ENCODE measurements around the gene CNTNAP2.

The CNTNAP2 gene

DNA sequence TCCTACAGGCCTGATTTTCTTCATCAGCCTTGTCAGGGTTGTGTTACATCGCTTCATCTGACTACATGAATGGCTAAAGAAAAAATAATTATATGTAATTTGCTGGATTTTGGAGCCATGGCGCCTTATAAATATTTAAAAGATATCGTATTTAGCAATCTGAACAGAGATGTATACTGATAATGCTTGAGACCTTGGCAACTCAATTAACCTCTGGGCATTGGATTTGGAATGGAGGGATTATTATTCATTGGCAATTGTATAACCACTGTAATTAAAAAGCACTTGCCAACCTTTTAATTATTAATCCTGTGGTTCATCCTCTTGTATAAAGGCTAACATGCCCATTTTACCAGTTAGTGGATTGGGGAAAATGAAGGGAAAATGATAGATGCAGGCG is 745.1 kb downstream of the CNTNAP2 start:
- Histone ChIP-seq H3K9me3 (ENCODE audit: control insufficient read depth, low read length) (no peaks in the 10 kb centered on the region), H3K27me3 (replicated peaks; ENCODE audit: control insufficient read depth, insufficient read depth, low read length, poor library complexity, severe bottlenecking) (no peaks in the 10 kb centered on the region), H3K4me3 (ENCODE audit: insufficient read depth, low read depth, low read length, poor library complexity, severe bottlenecking) (no peak overlapping the region), H3K36me3 (ENCODE audit: control insufficient read depth, insufficient read depth, low read length) (no peaks in the 10 kb centered on the region), H3K4me1 (ENCODE audit: control insufficient read depth, insufficient read depth, low read length, poor library complexity, severe bottlenecking) (no peaks in the 10 kb centered on the region), H3K27ac (ENCODE audit: insufficient read depth, low read length, poor library complexity, severe bottlenecking) (no peak overlapping the region)
- DNase-seq: no peak

GRCh38 chr7:146862415-146862814 is 745.8 kb downstream of the CNTNAP2 start:
- no peak overlapping the region for H3K27ac ChIP-seq (ENCODE audit: insufficient read depth, low read length, poor library complexity, severe bottlenecking)
- H3K4me1 ChIP-seq (ENCODE audit: control insufficient read depth, insufficient read depth, low read length, poor library complexity, severe bottlenecking): no peaks in the 10 kb centered on the region
- no peaks in the 10 kb centered on the region for H3K36me3 ChIP-seq (ENCODE audit: control insufficient read depth, insufficient read depth, low read length)
- H3K4me3 ChIP-seq (ENCODE audit: insufficient read depth, low read depth, low read length, poor library complexity, severe bottlenecking): no peak overlapping the region
- H3K27me3 ChIP-seq (replicated peaks; ENCODE audit: control insufficient read depth, insufficient read depth, low read length, poor library complexity, severe bottlenecking): no peaks in the 10 kb centered on the region
- no peak for DNase-seq
- H3K9me3 ChIP-seq (ENCODE audit: control insufficient read depth, low read length): no peaks in the 10 kb centered on the region

- no peak overlapping the region for H3K4me3 ChIP-seq (ENCODE audit: insufficient read depth, low read depth, low read length, poor library complexity, severe bottlenecking)
- H3K27me3 ChIP-seq (replicated peaks; ENCODE audit: control insufficient read depth, insufficient read depth, low read length, poor library complexity, severe bottlenecking): no peaks in the 10 kb centered on the region
- no peaks in the 10 kb centered on the region for H3K36me3 ChIP-seq (ENCODE audit: control insufficient read depth, insufficient read depth, low read length)
- no peaks in the 10 kb centered on the region for H3K4me1 ChIP-seq (ENCODE audit: control insufficient read depth, insufficient read depth, low read length, poor library complexity, severe bottlenecking)
- no peak for DNase-seq
- no peaks in the 10 kb centered on the region for H3K9me3 ChIP-seq (ENCODE audit: control insufficient read depth, low read length)
- H3K27ac ChIP-seq (ENCODE audit: insufficient read depth, low read length, poor library complexity, severe bottlenecking): no peak overlapping the region
These were observed 748.0 kb downstream of the CNTNAP2 start for GRCh38 chr7:146864644-146865043.

GRCh38 chr7:146865696-146866095 is 749.1 kb downstream of the CNTNAP2 start:
- no peak for DNase-seq
- H3K27ac ChIP-seq (ENCODE audit: insufficient read depth, low read length, poor library complexity, severe bottlenecking): no peak overlapping the region
- no peaks in the 10 kb centered on the region for H3K9me3 ChIP-seq (ENCODE audit: control insufficient read depth, low read length)
- H3K4me3 ChIP-seq (ENCODE audit: insufficient read depth, low read depth, low read length, poor library complexity, severe bottlenecking): no peak overlapping the region
- no peaks in the 10 kb centered on the region for H3K27me3 ChIP-seq (replicated peaks; ENCODE audit: control insufficient read depth, insufficient read depth, low read length, poor library complexity, severe bottlenecking)
- H3K4me1 ChIP-seq (ENCODE audit: control insufficient read depth, insufficient read depth, low read length, poor library complexity, severe bottlenecking): no peaks in the 10 kb centered on the region
- H3K36me3 ChIP-seq (ENCODE audit: control insufficient read depth, insufficient read depth, low read length): no peaks in the 10 kb centered on the region

DNA sequence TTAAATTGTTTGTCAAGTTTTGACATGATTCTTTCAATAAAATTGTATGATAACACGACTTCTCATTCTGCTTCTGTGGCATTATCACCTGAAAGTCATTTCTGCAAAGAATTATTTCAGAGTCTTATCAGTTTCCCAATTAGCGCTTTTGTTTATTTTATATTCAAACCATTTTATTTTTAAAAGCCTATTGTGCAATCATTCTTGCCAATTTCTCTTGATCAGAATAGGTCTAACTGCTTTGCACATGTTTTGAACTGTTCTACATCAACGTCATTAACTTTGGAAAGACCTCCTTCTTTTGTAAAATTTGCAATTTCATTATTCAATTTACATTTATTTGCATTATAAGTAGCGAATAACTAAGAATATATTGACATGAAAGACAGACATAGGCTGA is 758.1 kb downstream of the CNTNAP2 start:
- Histone ChIP-seq H3K27ac (ENCODE audit: insufficient read depth, low read length, poor library complexity, severe bottlenecking) (no peak overlapping the region), H3K4me1 (ENCODE audit: control insufficient read depth, insufficient read depth, low read length, poor library complexity, severe bottlenecking) (no peaks in the 10 kb centered on the region), H3K36me3 (ENCODE audit: control insufficient read depth, insufficient read depth, low read length) (no peaks in the 10 kb centered on the region), H3K9me3 (ENCODE audit: control insufficient read depth, low read length) (no peaks in the 10 kb centered on the region), H3K27me3 (replicated peaks; ENCODE audit: control insufficient read depth, insufficient read depth, low read length, poor library complexity, severe bottlenecking) (no peaks in the 10 kb centered on the region), H3K4me3 (ENCODE audit: insufficient read depth, low read depth, low read length, poor library complexity, severe bottlenecking) (no peak overlapping the region)
- no peak for DNase-seq

GRCh38 chr7:146875237-146875785 is 758.7 kb downstream of the CNTNAP2 start:
- Histone ChIP-seq H3K36me3 (ENCODE audit: control insufficient read depth, insufficient read depth, low read length) (no peaks in the 10 kb centered on the region), H3K4me1 (ENCODE audit: control insufficient read depth, insufficient read depth, low read length, poor library complexity, severe bottlenecking) (no peaks in the 10 kb centered on the region), H3K9me3 (ENCODE audit: control insufficient read depth, low read length) (no peaks in the 10 kb centered on the region), H3K27me3 (replicated peaks; ENCODE audit: control insufficient read depth, insufficient read depth, low read length, poor library complexity, severe bottlenecking) (no peaks in the 10 kb centered on the region), H3K4me3 (ENCODE audit: insufficient read depth, low read depth, low read length, poor library complexity, severe bottlenecking) (no peak overlapping the region), H3K27ac (ENCODE audit: insufficient read depth, low read length, poor library complexity, severe bottlenecking) (no peak overlapping the region)
- no peak for DNase-seq

DNA sequence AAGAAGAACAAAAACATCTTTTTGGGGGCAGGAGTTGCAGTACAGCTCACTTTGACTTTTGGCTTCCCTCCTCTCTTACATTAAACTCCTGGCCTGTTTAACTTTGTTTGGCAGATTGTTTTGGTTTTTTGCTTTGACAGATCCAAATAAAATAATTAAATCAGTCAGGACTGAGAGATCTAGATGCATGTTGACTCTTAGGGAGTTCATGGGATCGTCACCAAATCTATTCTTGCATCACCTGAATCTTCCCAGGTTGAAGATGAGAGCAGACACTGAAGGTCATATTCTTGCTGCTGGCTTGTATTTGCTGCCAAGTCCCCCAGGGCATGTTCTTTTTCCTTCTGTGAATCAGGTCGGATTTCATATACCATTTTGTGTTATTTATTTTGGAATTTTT is 759.4 kb downstream of the CNTNAP2 start:
- Histone ChIP-seq H3K9me3 (ENCODE audit: control insufficient read depth, low read length) (no peaks in the 10 kb centered on the region), H3K4me1 (ENCODE audit: control insufficient read depth, insufficient read depth, low read length, poor library complexity, severe bottlenecking) (no peaks in the 10 kb centered on the region), H3K27ac (ENCODE audit: insufficient read depth, low read length, poor library complexity, severe bottlenecking) (no peak overlapping the region), H3K4me3 (ENCODE audit: insufficient read depth, low read depth, low read length, poor library complexity, severe bottlenecking) (no peak overlapping the region), H3K27me3 (replicated peaks; ENCODE audit: control insufficient read depth, insufficient read depth, low read length, poor library complexity, severe bottlenecking) (no peaks in the 10 kb centered on the region), H3K36me3 (ENCODE audit: control insufficient read depth, insufficient read depth, low read length) (no peaks in the 10 kb centered on the region)
- no peak for DNase-seq

GRCh38 chr7:146876411-146876810 is 759.8 kb downstream of the CNTNAP2 start:
- H3K27me3 ChIP-seq (replicated peaks; ENCODE audit: control insufficient read depth, insufficient read depth, low read length, poor library complexity, severe bottlenecking): no peaks in the 10 kb centered on the region
- no peak overlapping the region for H3K27ac ChIP-seq (ENCODE audit: insufficient read depth, low read length, poor library complexity, severe bottlenecking)
- H3K36me3 ChIP-seq (ENCODE audit: control insufficient read depth, insufficient read depth, low read length): no peaks in the 10 kb centered on the region
- no peaks in the 10 kb centered on the region for H3K4me1 ChIP-seq (ENCODE audit: control insufficient read depth, insufficient read depth, low read length, poor library complexity, severe bottlenecking)
- H3K4me3 ChIP-seq (ENCODE audit: insufficient read depth, low read depth, low read length, poor library complexity, severe bottlenecking): no peak overlapping the region
- H3K9me3 ChIP-seq (ENCODE audit: control insufficient read depth, low read length): no peaks in the 10 kb centered on the region
- DNase-seq: no peak

- Histone ChIP-seq H3K27ac (ENCODE audit: insufficient read depth, low read length, poor library complexity, severe bottlenecking) (no peak overlapping the region), H3K4me3 (ENCODE audit: insufficient read depth, low read depth, low read length, poor library complexity, severe bottlenecking) (no peak overlapping the region), H3K9me3 (ENCODE audit: control insufficient read depth, low read length) (no peaks in the 10 kb centered on the region), H3K36me3 (ENCODE audit: control insufficient read depth, insufficient read depth, low read length) (no peaks in the 10 kb centered on the region), H3K27me3 (replicated peaks; ENCODE audit: control insufficient read depth, insufficient read depth, low read length, poor library complexity, severe bottlenecking) (no peaks in the 10 kb centered on the region), H3K4me1 (ENCODE audit: control insufficient read depth, insufficient read depth, low read length, poor library complexity, severe bottlenecking) (no peaks in the 10 kb centered on the region)
- DNase-seq: no peak
These were observed 762.3 kb downstream of the CNTNAP2 start for GRCh38 chr7:146878901-146879300.

GRCh38 chr7:146885231-146885630 is 768.6 kb downstream of the CNTNAP2 start:
- no peaks in the 10 kb centered on the region for H3K9me3 ChIP-seq (ENCODE audit: control insufficient read depth, low read length)
- no peak overlapping the region for H3K27ac ChIP-seq (ENCODE audit: insufficient read depth, low read length, poor library complexity, severe bottlenecking)
- H3K4me1 ChIP-seq (ENCODE audit: control insufficient read depth, insufficient read depth, low read length, poor library complexity, severe bottlenecking): no peaks in the 10 kb centered on the region
- no peaks in the 10 kb centered on the region for H3K36me3 ChIP-seq (ENCODE audit: control insufficient read depth, insufficient read depth, low read length)
- DNase-seq: no peak
- H3K4me3 ChIP-seq (ENCODE audit: insufficient read depth, low read depth, low read length, poor library complexity, severe bottlenecking): no peak overlapping the region
- H3K27me3 ChIP-seq (replicated peaks; ENCODE audit: control insufficient read depth, insufficient read depth, low read length, poor library complexity, severe bottlenecking): no peaks in the 10 kb centered on the region
